Superior temporal gyrus (tissue), 1 donor: ENCODE measurements around the gene CCDC88C.
"Not testable (repeated sequence)": the region's sequence is repeated elsewhere in the genome, so short reads cannot be mapped to it uniquely, and the experiment has no call there.

ENCODE experiments used
- DNase-seq: peaks from one replicate; pipeline ENCODE4 v3.0.0-alpha.2; 2016; ENCODE audit errors: extremely low spot score

The CCDC88C gene

GRCh38 chr14:91226360-91226759, 191.3 kb downstream of the CCDC88C start:
- not testable (repeated sequence) for DNase-seq

- DNase-seq: no peak
Observed at GRCh38 chr14:91225025-91225424, 192.6 kb downstream of the CCDC88C start.

- DNase-seq: no peak
Observed at GRCh38 chr14:91223028-91223783, 194.4 kb downstream of the CCDC88C start.
